DND-41 (cell line): ENCODE measurements around the gene OCA2.

Experiments used
- EZH2 ChIP-seq: IDR thresholded peaks from 3 replicates; pipeline ENCODE4 v1.6.1; 2012; ENCODE audit warnings: borderline replicate concordance, low read depth, mild to moderate bottlenecking, moderate library complexity, low read length, inconsistent platforms; ENCODE audit not compliant: severe bottlenecking
- TF ChIP-seq, protein P1 (sequence below): IDR thresholded peaks from 2 replicates; pipeline ENCODE4 v1.5.1; 2012; ENCODE audit warnings: borderline replicate concordance, low read length, moderate library complexity, mild to moderate bottlenecking; ENCODE audit not compliant: poor library complexity, severe bottlenecking; ENCODE audit errors: extremely low read depth

DNA sequence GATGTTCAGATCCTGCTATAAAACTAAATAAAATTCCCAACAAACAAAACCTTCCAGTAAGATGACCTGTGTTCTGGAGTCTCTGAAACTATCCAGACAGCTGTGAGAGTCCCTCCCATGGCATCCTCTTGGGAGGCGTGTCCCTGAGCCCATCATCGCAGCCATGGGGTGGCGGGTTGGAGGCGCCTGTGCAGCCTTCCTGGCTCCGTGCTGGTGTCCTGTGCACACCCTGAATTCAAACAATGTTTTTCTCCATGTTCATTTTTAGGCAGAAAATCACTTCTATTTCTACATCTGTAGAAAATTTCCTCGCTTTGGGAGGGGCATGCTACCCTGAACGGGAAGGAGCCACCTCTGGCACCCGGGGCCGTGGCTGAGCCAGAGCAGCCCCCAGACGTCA lies 19.4 kb upstream of the OCA2 start:
- TF ChIP-seq, protein P1, sequence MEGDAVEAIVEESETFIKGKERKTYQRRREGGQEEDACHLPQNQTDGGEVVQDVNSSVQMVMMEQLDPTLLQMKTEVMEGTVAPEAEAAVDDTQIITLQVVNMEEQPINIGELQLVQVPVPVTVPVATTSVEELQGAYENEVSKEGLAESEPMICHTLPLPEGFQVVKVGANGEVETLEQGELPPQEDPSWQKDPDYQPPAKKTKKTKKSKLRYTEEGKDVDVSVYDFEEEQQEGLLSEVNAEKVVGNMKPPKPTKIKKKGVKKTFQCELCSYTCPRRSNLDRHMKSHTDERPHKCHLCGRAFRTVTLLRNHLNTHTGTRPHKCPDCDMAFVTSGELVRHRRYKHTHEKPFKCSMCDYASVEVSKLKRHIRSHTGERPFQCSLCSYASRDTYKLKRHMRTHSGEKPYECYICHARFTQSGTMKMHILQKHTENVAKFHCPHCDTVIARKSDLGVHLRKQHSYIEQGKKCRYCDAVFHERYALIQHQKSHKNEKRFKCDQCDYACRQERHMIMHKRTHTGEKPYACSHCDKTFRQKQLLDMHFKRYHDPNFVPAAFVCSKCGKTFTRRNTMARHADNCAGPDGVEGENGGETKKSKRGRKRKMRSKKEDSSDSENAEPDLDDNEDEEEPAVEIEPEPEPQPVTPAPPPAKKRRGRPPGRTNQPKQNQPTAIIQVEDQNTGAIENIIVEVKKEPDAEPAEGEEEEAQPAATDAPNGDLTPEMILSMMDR = no peak
- no peak for TF ChIP-seq EZH2
